HAP-1 (cell line): ENCODE results near the gene RPN2.

Experiments used
- DNase-seq, 2 experiments: peaks; one replicate each; pipeline ENCODE4 v3.0.0-alpha.2; 2016 to 2020; ENCODE audit warnings: low spot score in 2 of 2
- H3K27me3 ChIP-seq: fragments of 250-450 bp; sonication (Bioruptor Pico); 2 replicates; pipeline ENCODE4 v1.5.1; 2020; ENCODE audit warnings: low read depth, mild to moderate bottlenecking, moderate library complexity
- H3K36me3 ChIP-seq: fragments of 250-450 bp; sonication (Bioruptor Pico); replicated peaks from 2 replicates; pipeline ENCODE4 v1.5.1; 2020; ENCODE audit warnings: mild to moderate bottlenecking
- H3K4me1 ChIP-seq: fragments of 250-450 bp; sonication (Bioruptor Pico); 2 replicates; pipeline ENCODE4 v1.5.1; 2020; ENCODE audit warnings: mild to moderate bottlenecking
- H3K4me3 ChIP-seq: fragments of 250-450 bp; sonication (Bioruptor Pico); 2 replicates; pipeline ENCODE4 v1.5.1; 2020; ENCODE audit warnings: mild to moderate bottlenecking, moderate library complexity
- H3K9me3 ChIP-seq: fragments of 250-450 bp; sonication (Bioruptor Pico); 2 replicates; pipeline ENCODE4 v1.5.1; 2020; ENCODE audit warnings: mild to moderate bottlenecking, moderate library complexity
- in situ Hi-C: fragments of 300-500 bp; cut with MboI; formaldehyde crosslinking; loops from 3 replicates; pipeline ENCODE4 v1.14.3; 2020; ENCODE audit warnings: low sequenced_read_pairs, inconsistent platforms, mixed read lengths

RPN2 gene

GRCh38 chr20:37193226-37193625 is 14.1 kb downstream of the RPN2 start:
- Histone ChIP-seq H3K4me3 (no peak overlapping the region), H3K4me1 (no peaks in the 10 kb centered on the region; the same call in 1 of the 2 replicates), H3K9me3 (no peaks in the 10 kb centered on the region), H3K36me3 (peaks cover 72% of the 10 kb centered on the region), H3K27me3 (no peaks in the 10 kb centered on the region)
- in situ Hi-C loops: no loop called here
- DNase-seq: no peak

DNA sequence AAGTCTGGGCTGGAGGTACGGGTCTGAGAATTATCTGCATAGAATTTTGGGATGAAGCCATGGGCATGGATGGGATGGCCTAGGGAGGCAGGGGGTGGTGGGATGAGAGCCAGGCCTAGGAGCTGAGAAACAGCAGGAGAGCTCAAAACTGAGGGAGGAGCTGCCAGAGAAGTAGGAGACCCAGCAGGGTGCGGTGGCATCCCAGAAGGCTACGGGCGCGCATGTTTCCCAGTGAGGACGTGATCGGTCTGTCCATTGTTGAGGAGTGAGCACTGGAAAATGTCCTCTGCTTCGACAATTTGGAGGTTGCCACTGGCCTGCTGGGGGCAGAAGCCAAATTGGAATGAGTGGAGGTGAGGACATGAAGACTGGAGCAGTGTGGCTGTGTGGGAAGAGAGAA is 14.7 kb downstream of the RPN2 start:
- H3K4me1 ChIP-seq: no peaks in the 10 kb centered on the region; the same call in 1 of the 2 replicates
- H3K4me3 ChIP-seq: no peak overlapping the region
- no peaks in the 10 kb centered on the region for H3K9me3 ChIP-seq
- no peak for DNase-seq
- in situ Hi-C loops: no loop called here
- H3K36me3 ChIP-seq: peaks cover 75% of the 10 kb centered on the region
- H3K27me3 ChIP-seq: no peaks in the 10 kb centered on the region

GRCh38 chr20:37194621-37195417 is 15.7 kb downstream of the RPN2 start:
- DNase-seq: no peak
- Histone ChIP-seq H3K36me3 (peaks cover 73% of the 10 kb centered on the region), H3K4me3 (no peak overlapping the region), H3K27me3 (no peaks in the 10 kb centered on the region), H3K4me1 (no peaks in the 10 kb centered on the region), H3K9me3 (no peaks in the 10 kb centered on the region)
- in situ Hi-C loops: loop anchor here (5.0 kb wide), 1 partner anchor 332 kb away; the partner anchor contains the start of gene BLCAP

GRCh38 chr20:37198932-37199660 is 20.0 kb downstream of the RPN2 start:
- in situ Hi-C loops: loop anchor here (5.0 kb wide), 1 partner anchor 328 kb away; the partner anchor contains the start of gene BLCAP
- H3K27me3 ChIP-seq: no peaks in the 10 kb centered on the region
- no peak overlapping the region for H3K4me3 ChIP-seq
- peaks cover 4% of the 10 kb centered on the region; the same call in 1 of the 2 replicates for H3K4me1 ChIP-seq
- DNase-seq: no peak
- H3K36me3 ChIP-seq: peaks cover 89% of the 10 kb centered on the region
- H3K9me3 ChIP-seq: no peaks in the 10 kb centered on the region

DNA sequence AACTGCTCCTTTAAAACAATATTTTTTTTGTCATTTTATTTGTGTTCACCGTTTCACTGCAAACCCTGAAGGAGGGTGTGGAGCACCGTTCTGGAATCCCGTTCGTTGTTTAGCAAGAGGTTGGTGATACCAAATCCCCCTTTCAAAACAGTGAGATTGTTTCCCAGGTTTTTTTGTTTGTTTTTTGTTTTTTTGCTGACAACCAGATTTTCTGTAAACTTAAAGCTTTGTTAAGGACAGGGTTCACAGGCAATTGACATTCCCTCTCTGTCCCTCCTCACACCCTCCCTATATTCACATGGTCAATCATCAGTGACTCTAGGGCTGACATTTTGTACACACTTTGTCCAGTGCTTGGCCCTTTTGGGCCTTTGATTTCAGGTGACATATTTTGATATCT is 21.2 kb downstream of the RPN2 start:
- H3K4me1 ChIP-seq: peaks cover 4% of the 10 kb centered on the region; the same call in 1 of the 2 replicates
- peaks cover 95% of the 10 kb centered on the region for H3K36me3 ChIP-seq
- H3K4me3 ChIP-seq: no peak overlapping the region
- DNase-seq: no peak
- no peaks in the 10 kb centered on the region for H3K9me3 ChIP-seq
- in situ Hi-C loops: no loop called here
- no peaks in the 10 kb centered on the region for H3K27me3 ChIP-seq

GRCh38 chr20:37200926-37201826 is 22.0 kb downstream of the RPN2 start:
- H3K4me1 ChIP-seq: peaks cover 4% of the 10 kb centered on the region; the same call in 1 of the 2 replicates
- in situ Hi-C loops: no loop called here
- peaks cover 95% of the 10 kb centered on the region for H3K36me3 ChIP-seq
- H3K4me3 ChIP-seq: no peak overlapping the region
- no peaks in the 10 kb centered on the region for H3K9me3 ChIP-seq
- DNase-seq: no peak
- no peaks in the 10 kb centered on the region for H3K27me3 ChIP-seq

GRCh38 chr20:37201827-37202162 is 22.7 kb downstream of the RPN2 start:
- Histone ChIP-seq H3K4me3 (no peak overlapping the region), H3K9me3 (no peaks in the 10 kb centered on the region), H3K36me3 (peaks cover 93% of the 10 kb centered on the region), H3K27me3 (no peaks in the 10 kb centered on the region), H3K4me1 (peaks cover 4% of the 10 kb centered on the region; the same call in 1 of the 2 replicates)
- no peak for DNase-seq
- in situ Hi-C loops: no loop called here

- in situ Hi-C loops: no loop called here
- no peak overlapping the region for H3K4me3 ChIP-seq
These were observed 23.3 kb downstream of the RPN2 start for GRCh38 chr20:37202267-37202943.

GRCh38 chr20:37204056-37204455 is 24.9 kb downstream of the RPN2 start:
- peaks cover 93% of the 10 kb centered on the region for H3K36me3 ChIP-seq
- in situ Hi-C loops: no loop called here
- DNase-seq: no peak

More at GRCh38 chr20:37202267-37202943, 23.3 kb downstream of the RPN2 start:
- peaks cover 93% of the 10 kb centered on the region for H3K36me3 ChIP-seq
- DNase-seq: peak; percentile 37 to 49
- no peaks in the 10 kb centered on the region for H3K27me3 ChIP-seq
- H3K4me1 ChIP-seq: peaks cover 4% of the 10 kb centered on the region; the same call in 1 of the 2 replicates
- no peaks in the 10 kb centered on the region for H3K9me3 ChIP-seq

DNA sequence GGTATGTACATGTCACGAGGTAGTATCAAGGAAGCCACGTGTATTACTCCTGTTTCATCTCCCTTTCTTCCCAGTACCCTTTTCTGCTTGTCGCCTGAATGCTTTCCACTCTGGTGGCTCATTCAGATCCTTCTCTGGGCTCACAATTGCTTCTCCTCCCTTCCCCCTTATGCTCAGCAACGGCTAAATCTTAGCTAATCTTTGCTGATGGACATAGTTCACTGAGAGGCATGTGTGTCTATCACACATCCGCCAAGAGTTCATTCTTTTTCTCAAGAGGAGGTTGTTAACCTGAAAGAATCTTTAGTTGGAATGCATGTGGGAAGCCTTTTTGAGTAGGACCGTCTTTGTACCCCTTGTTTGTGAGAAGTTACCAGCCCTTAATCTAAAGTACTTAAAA is 26.0 kb downstream of the RPN2 start:
- in situ Hi-C loops: no loop called here
- H3K9me3 ChIP-seq: no peaks in the 10 kb centered on the region
- DNase-seq: peak in 1 of 2 experiments; percentile 0
- peaks cover 95% of the 10 kb centered on the region for H3K36me3 ChIP-seq
- H3K4me1 ChIP-seq: peaks cover 4% of the 10 kb centered on the region; the same call in 1 of the 2 replicates
- no peaks in the 10 kb centered on the region for H3K27me3 ChIP-seq
- H3K4me3 ChIP-seq: no peak overlapping the region

More at GRCh38 chr20:37204056-37204455, 24.9 kb downstream of the RPN2 start:
- Histone ChIP-seq H3K4me3 (no peak overlapping the region), H3K27me3 (no peaks in the 10 kb centered on the region), H3K9me3 (no peaks in the 10 kb centered on the region), H3K4me1 (peaks cover 4% of the 10 kb centered on the region; the same call in 1 of the 2 replicates)

DNA sequence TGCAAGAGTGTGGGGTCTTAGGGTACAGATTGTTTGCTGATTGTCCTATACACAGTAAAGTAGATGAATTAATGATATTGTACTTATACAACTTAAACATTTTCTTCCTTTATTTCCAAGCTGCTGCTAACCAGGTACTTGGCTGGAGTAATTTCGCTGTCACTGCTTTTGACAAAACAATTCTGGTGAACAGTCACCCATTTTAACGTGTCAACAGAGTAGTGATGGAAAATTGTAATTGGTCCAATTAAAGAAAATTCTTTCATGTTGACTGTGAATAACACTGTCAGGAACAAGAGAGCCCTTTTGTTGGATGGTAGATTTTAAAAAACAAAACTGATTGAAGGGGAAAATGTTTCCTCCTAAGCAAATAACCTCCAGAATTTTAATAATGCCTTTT is 26.7 kb downstream of the RPN2 start:
- DNase-seq: no peak
- Histone ChIP-seq H3K27me3 (no peaks in the 10 kb centered on the region), H3K9me3 (no peaks in the 10 kb centered on the region), H3K36me3 (peaks cover 93% of the 10 kb centered on the region), H3K4me1 (peaks cover 4% of the 10 kb centered on the region; the same call in 1 of the 2 replicates), H3K4me3 (no peak overlapping the region)
- in situ Hi-C loops: no loop called here

DNA sequence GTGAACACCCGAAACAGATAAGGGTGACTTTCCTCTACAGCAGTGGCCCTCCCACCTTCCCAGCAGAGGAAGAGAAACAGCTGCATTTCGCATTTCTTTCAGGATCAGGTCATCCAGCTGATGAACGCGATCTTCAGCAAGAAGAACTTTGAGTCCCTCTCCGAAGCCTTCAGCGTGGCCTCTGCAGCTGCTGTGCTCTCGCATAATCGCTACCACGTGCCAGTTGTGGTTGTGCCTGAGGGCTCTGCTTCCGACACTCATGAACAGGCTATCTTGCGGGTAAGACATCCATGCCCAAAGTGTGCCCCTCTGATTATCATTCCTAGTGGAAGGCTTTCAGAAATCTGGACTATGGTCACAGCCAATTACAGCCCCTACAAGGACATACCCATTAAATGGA is 28.0 kb downstream of the RPN2 start:
- no peaks in the 10 kb centered on the region for H3K9me3 ChIP-seq
- H3K36me3 ChIP-seq: peaks cover 90% of the 10 kb centered on the region
- in situ Hi-C loops: no loop called here
- no peak for DNase-seq
- H3K27me3 ChIP-seq: no peaks in the 10 kb centered on the region
- no peak overlapping the region for H3K4me3 ChIP-seq
- no peaks in the 10 kb centered on the region; the same call in 1 of the 2 replicates for H3K4me1 ChIP-seq

DNA sequence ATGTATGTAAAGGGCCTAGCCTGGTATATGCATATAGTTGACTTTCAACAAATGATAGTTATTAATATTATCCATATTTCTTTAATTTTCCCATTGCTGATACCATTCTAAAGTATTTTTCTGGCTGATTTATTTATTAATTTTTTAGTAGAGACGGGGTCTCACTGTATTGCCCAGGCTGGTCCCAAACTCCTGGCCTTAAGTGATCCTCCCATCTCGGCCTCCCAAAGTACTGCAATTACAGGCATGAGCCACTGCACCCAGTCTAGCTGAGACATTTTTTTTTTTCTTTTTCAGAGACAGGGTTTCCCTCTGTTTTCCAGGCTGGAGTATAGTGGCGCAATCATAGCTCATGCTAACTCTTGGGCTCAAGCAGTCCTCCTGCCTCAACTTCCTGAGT is 30.1 kb downstream of the RPN2 start:
- no peaks in the 10 kb centered on the region for H3K27me3 ChIP-seq
- H3K4me3 ChIP-seq: no peak overlapping the region
- H3K9me3 ChIP-seq: no peaks in the 10 kb centered on the region
- H3K4me1 ChIP-seq: no peaks in the 10 kb centered on the region
- no peak for DNase-seq
- in situ Hi-C loops: no loop called here
- H3K36me3 ChIP-seq: peaks cover 94% of the 10 kb centered on the region
